Measurements from ENCODE around the gene TMCO4. TPM values are rescaled to one million over a fixed set of nuclear protein-coding genes. Genes with fewer than 3 reads are reported as not detected.

TMCO4 gene
- total and polyA plus RNA-seq, 3 donors from 2014 or later = 10.5 to 17.7 (median 14.9) TPM

DNA sequence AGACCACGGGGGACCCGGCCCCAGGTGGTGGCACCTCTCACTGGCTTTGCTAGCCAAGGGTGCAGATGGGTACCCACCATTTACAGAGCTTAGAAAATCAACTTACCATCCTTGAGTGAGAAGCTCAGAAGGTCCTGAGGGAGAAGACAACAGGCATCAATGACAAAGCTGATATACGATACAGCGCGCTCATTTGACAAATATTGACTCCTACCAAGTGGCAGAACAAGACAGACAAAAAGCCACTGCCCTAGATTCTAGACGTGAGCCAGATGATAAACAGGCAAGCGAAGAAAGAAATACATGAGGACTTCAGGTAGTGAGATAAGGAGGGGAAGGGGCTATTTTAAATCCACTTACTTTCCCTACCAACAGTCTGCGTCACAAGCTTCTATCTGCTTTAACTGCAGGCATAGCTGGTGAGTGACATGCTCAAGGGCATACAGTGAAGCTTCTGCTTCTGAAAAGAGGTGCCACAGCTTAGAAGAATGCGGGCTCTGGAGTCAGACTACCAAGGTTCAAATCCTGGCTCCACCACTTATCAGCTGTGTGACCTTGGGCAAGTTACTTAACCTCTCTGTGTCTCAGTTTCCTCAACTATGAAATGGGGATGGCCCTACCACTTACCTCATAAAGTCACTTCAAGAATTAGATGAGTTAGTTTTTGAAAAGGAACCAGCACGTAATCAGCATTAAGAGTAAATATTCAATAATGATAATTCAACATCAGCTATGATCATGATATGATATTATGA is 29.1 kb downstream of the TMCO4 start:
- no peaks in the 10 kb centered on the region for H3K9me3 ChIP-seq
- DNase-seq = no peak
- no peak overlapping the region for H3K27ac ChIP-seq
- WGBS, 2 donors = 83 to 84% methylated on average over 10 of the region's 10 CpGs
- no peak for TF ChIP-seq POLR2A (IDR thresholded peaks at IDR 0.05)
- no peak for TF ChIP-seq CTCF (IDR thresholded peaks at IDR 0.05)
- intact Hi-C loops (cut with DNase I; ENCODE audit: low total_unique reads) = no loop called here
- no peak overlapping the region for H3K4me3 ChIP-seq
- no peaks in the 10 kb centered on the region for H3K36me3 ChIP-seq (ENCODE audit: low read depth, missing control alignments)
- H3K27me3 ChIP-seq = no peaks in the 10 kb centered on the region
- no peaks in the 10 kb centered on the region for H3K4me1 ChIP-seq

DNA sequence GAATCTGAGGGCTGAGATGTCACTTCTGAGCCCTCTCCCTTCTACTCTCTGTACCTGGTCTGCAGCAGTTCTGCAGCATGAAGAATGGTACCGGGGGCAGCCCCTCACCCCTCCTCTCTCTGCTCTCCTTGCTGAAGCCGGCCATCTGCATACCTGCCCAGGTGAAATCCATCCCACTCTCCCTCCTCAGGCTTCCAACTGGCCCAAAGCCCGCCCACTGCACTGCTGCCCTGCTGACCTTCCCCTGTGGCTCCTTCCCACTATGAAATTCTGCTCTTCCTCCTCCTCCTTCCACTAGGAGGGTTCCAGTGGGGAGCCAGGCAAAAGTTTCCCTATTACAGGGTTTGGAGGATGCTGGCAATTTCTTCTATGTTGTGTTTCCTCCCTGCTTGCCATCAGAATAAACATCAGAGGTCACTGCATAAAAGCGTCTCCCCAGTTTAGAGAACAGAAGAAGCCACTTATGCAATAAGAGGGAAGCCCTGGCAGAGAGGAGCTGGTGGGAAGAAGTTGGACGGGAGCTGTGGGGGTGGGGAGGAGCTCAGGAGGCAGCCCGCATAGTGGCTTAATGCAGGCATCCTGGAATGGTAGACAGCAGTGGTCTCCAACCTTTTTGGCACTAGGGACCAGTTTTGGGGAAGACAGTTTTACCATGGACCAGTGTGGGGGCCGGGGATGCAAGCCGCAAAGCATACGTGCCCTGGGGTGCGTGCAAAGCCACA is 30.3 kb downstream of the TMCO4 start:
- H3K4me1 ChIP-seq = no peaks in the 10 kb centered on the region
- H3K36me3 ChIP-seq (ENCODE audit: low read depth, missing control alignments) = no peaks in the 10 kb centered on the region
- no peak for DNase-seq
- no peak overlapping the region for H3K27ac ChIP-seq
- H3K9me3 ChIP-seq = no peaks in the 10 kb centered on the region
- H3K4me3 ChIP-seq = no peak overlapping the region
- no peak for TF ChIP-seq CTCF (IDR thresholded peaks at IDR 0.05)
- TF ChIP-seq POLR2A (IDR thresholded peaks at IDR 0.05) = no peak
- 84 to 91% methylated on average over 7 to 10 of the region's 10 CpGs for WGBS, 2 donors
- H3K27me3 ChIP-seq = no peaks in the 10 kb centered on the region
- intact Hi-C loops (cut with DNase I; ENCODE audit: low total_unique reads) = no loop called here

DNA sequence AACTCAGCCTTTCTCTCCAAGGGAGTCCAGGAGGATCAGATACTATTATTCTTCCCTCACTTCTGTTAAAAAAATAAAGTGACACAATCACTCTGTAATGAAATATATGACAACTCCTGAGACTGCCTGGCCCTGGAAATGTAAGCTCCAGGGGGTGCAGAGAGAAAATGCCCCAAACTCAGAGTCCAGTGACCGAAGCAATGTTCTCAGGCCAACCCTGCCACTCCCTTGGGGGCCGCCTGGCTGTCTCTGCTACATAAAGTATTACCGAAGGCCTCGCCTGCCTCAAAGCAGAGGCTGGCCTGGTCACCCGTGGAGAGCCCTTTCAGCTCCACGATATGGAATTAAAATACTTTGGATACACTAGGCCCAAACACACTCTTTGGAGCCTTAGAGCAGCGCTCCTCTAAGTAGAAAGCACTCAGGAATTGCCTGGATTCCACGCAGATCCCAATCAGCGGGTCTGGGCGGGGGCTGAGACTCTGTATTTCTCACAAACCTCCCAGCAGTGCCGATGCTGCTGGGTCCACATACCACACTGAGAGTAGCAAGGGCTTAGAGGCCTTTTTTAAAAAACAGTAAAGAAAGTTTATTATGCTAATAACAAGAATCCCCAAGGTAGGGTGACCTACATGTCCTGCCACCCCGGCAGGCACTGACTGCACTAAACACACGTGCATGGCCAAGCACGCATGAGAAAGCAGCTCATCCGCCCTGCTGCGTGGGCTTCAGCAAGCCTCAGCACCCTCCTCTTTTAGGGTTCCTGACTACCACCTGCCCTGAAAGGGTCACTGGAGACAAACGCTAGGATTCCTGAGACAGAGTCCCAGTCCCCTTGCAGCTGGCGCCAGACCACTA is 31.1 kb downstream of the TMCO4 start:
- 90 to 92% methylated on average over 14 to 18 of the region's 18 CpGs for WGBS, 2 donors
- H3K4me3 ChIP-seq = no peak overlapping the region
- H3K36me3 ChIP-seq (ENCODE audit: low read depth, missing control alignments) = no peaks in the 10 kb centered on the region
- H3K27me3 ChIP-seq = no peaks in the 10 kb centered on the region
- no peak overlapping the region for H3K27ac ChIP-seq
- H3K4me1 ChIP-seq = no peaks in the 10 kb centered on the region
- no peak for DNase-seq
- TF ChIP-seq CTCF (IDR thresholded peaks at IDR 0.05) (no peak), POLR2A (IDR thresholded peaks at IDR 0.05) (no peak)
- intact Hi-C loops (cut with DNase I; ENCODE audit: low total_unique reads) = no loop called here
- no peaks in the 10 kb centered on the region for H3K9me3 ChIP-seq

DNA sequence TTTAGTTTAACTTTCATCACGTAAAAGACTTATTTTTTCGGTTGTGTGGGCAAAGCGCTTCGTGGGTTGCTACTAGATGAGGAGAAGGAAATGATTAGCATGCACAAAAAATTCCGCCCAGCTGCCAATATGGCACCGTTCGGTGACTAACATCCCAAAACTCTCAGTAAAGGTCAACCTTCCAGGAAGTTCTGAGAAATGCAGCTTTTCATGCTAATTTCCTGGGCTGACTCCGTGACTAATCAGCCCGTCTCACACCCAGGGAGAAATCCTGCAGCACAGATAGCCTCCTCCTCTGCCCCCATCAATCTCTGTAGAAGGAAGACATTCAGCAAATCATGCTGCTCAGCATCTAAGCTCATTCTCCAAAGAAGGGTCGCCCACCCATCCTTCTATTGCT is 34.1 kb downstream of the TMCO4 start:
- no peak for DNase-seq
- intact Hi-C loops (cut with DNase I; ENCODE audit: low total_unique reads) = no loop called here

More for the DNA sequence above, 34.1 kb downstream of the TMCO4 start:
- 79 to 83% methylated on average over 10 of the region's 10 CpGs for WGBS, 2 donors
- no peak for TF ChIP-seq CTCF (IDR thresholded peaks at IDR 0.05)
- TF ChIP-seq POLR2A (IDR thresholded peaks at IDR 0.05) = no peak
- H3K36me3 ChIP-seq (ENCODE audit: low read depth, missing control alignments) = no peaks in the 10 kb centered on the region
- no peaks in the 10 kb centered on the region for H3K4me1 ChIP-seq
- H3K9me3 ChIP-seq = no peaks in the 10 kb centered on the region
- H3K27me3 ChIP-seq = no peaks in the 10 kb centered on the region
- H3K4me3 ChIP-seq = no peak overlapping the region
- no peak overlapping the region for H3K27ac ChIP-seq
